ENCODE measurements around the gene COX6B2.

Gene COX6B2

GRCh38 chr19:55369653-55370304, 15.3 kb upstream of the COX6B2 start (continued):
- TF ChIP-seq ZSCAN4 (tag by site-specific recombination; IDR thresholded peaks at IDR 0.05) (no peak), ZNF623 (tag by site-specific recombination; IDR thresholded peaks at IDR 0.05) (no peak), GFI1B (tag by site-specific recombination; IDR thresholded peaks at IDR 0.05) (no peak), ZNF266 (tag by site-specific recombination; IDR thresholded peaks at IDR 0.05; ENCODE audit: low read depth) (no peak), ZNF530 (tag by site-specific recombination; IDR thresholded peaks at IDR 0.05; ENCODE audit: low read depth) (no peak), ZNF423 (tag by site-specific recombination; IDR thresholded peaks at IDR 0.05) (no peak), PRDM10 (tag by site-specific recombination; IDR thresholded peaks at IDR 0.05) (peak; percentile 35), KLF9 (tag by site-specific recombination; IDR thresholded peaks at IDR 0.05; ENCODE audit: low read depth) (no peak), ZNF776 (tag by site-specific recombination; IDR thresholded peaks at IDR 0.05; ENCODE audit: borderline replicate concordance) (no peak), ZNF510 (tag by site-specific recombination; IDR thresholded peaks at IDR 0.05; ENCODE audit: insufficient replicate concordance) (no peak), ZNF707 (tag by site-specific recombination; IDR thresholded peaks at IDR 0.05) (no peak), ZEB2 (tag by site-specific recombination; IDR thresholded peaks at IDR 0.05) (peak; percentile 43), ZNF621 (tag by site-specific recombination; IDR thresholded peaks at IDR 0.05) (no peak), ZNF10 (tag by site-specific recombination; IDR thresholded peaks at IDR 0.05) (peak; percentile 32; the same call in 1 of the 2 replicates), ZNF398 (tag by site-specific recombination; IDR thresholded peaks at IDR 0.05) (peak; percentile 83), ZNF692 (tag by site-specific recombination; IDR thresholded peaks at IDR 0.05) (no peak), ZNF169 (tag by site-specific recombination; IDR thresholded peaks at IDR 0.05) (no peak), ZNF558 (tag by site-specific recombination; IDR thresholded peaks at IDR 0.05) (no peak), ZNF214 (tag by site-specific recombination; IDR thresholded peaks at IDR 0.05; ENCODE audit: borderline replicate concordance) (no peak), MEIS1 (CRISPR knock-in tag; IDR thresholded peaks at IDR 0.05; ENCODE audit: borderline replicate concordance) (no peak), TSHZ1 (tag by site-specific recombination; IDR thresholded peaks at IDR 0.05; ENCODE audit: borderline replicate concordance) (no peak), ZNF777 (tag by site-specific recombination; IDR thresholded peaks at IDR 0.05; ENCODE audit: borderline replicate concordance) (peak; percentile 94), REST (tag by site-specific recombination; IDR thresholded peaks at IDR 0.05) (no peak), KLF1 (tag by site-specific recombination; IDR thresholded peaks at IDR 0.05) (0 out of 2 replicates have a peak, but pooled peaks have one; percentile 12)

All from HEK293 (cell line).